H1 (cell line): ENCODE data around the gene ZNFX1. TPM values are rescaled to one million over a fixed set of nuclear protein-coding genes. Genes with fewer than 3 reads are reported as not detected.

Experiments used
- CTCF ChIA-PET: fragments of 300-600 bp; sonication (Branson Sonifier 250); formaldehyde crosslinking; loops from one replicate; lab custom pipeline; 2021; ENCODE audit not compliant: partially characterized antibody; lab: Charles Lee
- POLR2A ChIA-PET: fragments of 300-600 bp; sonication (Branson Sonifier 250); formaldehyde crosslinking; loops from one replicate; lab custom pipeline; 2021; ENCODE audit warnings: inconsistent platforms; ENCODE audit not compliant: partially characterized antibody; lab: Charles Lee
- DNase-seq, 2 experiments: peaks; one replicate each; pipeline versions ENCODE4 v3.0.0 to v3.0.0-alpha.2; 2010 to 2022; ENCODE audit warnings: low spot score in 2 of 2, low read depth in 1 of 2, mixed read lengths in 1 of 2
- FAIRE-seq: peaks from 2 replicates; lab custom pipeline; 2011; peaks lifted over from hg19 to GRCh38; lab: Jason Lieb, UNC
- H2AFZ ChIP-seq: 2 replicates; pipeline ENCODE4 v1.8.1; 2012; ENCODE audit warnings: low read length, inconsistent platforms
- H2AK5ac ChIP-seq: 2 replicates; pipeline ENCODE4 v1.6.1; 2013; ENCODE audit warnings: low read depth, low read length
- H2BK120ac ChIP-seq: replicated peaks from 2 replicates; pipeline ENCODE3; 2013; ENCODE audit warnings: low read depth, low read length, inconsistent platforms
- H2BK12ac ChIP-seq: 2 replicates; pipeline ENCODE4 v1.6.1; 2013; ENCODE audit warnings: low read depth, low read length
- H2BK15ac ChIP-seq: 2 replicates; pipeline ENCODE4 v1.6.1; 2013; ENCODE audit warnings: low read length
- H2BK20ac ChIP-seq: 2 replicates; pipeline ENCODE4 v1.6.1; 2013; ENCODE audit warnings: low read length
- H2BK5ac ChIP-seq: 2 replicates; pipeline ENCODE4 v1.6.1; 2013; ENCODE audit warnings: low read depth, low read length
- H3K14ac ChIP-seq: 2 replicates; pipeline ENCODE4 v1.6.1; 2013; ENCODE audit warnings: inconsistent platforms; ENCODE audit not compliant: insufficient read length
- H3K18ac ChIP-seq: 2 replicates; pipeline ENCODE4 v1.6.1; 2013; ENCODE audit warnings: low read length; ENCODE audit errors: extremely low read depth
- H3K23ac ChIP-seq: 2 replicates; pipeline ENCODE4 v1.6.1; 2013; ENCODE audit warnings: inconsistent platforms; ENCODE audit not compliant: insufficient read length
- H3K23me2 ChIP-seq: 2 replicates; pipeline ENCODE4 v1.6.1; 2013; ENCODE audit warnings: low read depth, low read length
- H3K27ac ChIP-seq: 2 replicates; pipeline ENCODE4 v1.6.1; 2011; ENCODE audit warnings: low read depth, low read length, inconsistent platforms
- H3K27me3 ChIP-seq, 4 experiments: replicated peaks in 1 of 4; 1 replicate in 1 of 4; 2 replicates in 3 of 4; pipeline versions ENCODE4 v1.6.1 to v1.8.1; 2011 to 2013; ENCODE audit warnings: low read length in 3 of 4, mild to moderate bottlenecking in 3 of 4, inconsistent platforms in 2 of 4, mixed read lengths in 2 of 4, moderate library complexity in 1 of 4; ENCODE audit not compliant: control insufficient read depth in 3 of 4, insufficient read depth in 3 of 4; ENCODE audit errors: extremely low read depth in 1 of 4
- H3K36me3 ChIP-seq, 4 experiments: 2 replicates each; pipeline versions ENCODE4 v1.6.1 to v1.8.1; 2011 to 2013; ENCODE audit warnings: mild to moderate bottlenecking in 4 of 4, low read length in 3 of 4, moderate library complexity in 2 of 4, control low read depth in 1 of 4, inconsistent platforms in 1 of 4; ENCODE audit not compliant: insufficient read depth in 4 of 4, control insufficient read depth in 2 of 4
- H3K4ac ChIP-seq: replicated peaks from 2 replicates; pipeline ENCODE3; 2013; ENCODE audit warnings: low read length, low read depth, mixed read lengths, inconsistent platforms; ENCODE audit not compliant: insufficient read length
- H3K4me1 ChIP-seq, 4 experiments: replicated peaks in 1 of 4; 1 replicate in 1 of 4; 2 replicates in 3 of 4; pipeline versions ENCODE4 v1.6.1 to v1.8.1; 2011 to 2013; ENCODE audit warnings: low read length in 3 of 4, inconsistent platforms in 2 of 4, mixed read lengths in 1 of 4; ENCODE audit not compliant: insufficient read depth in 4 of 4, control insufficient read depth in 3 of 4
- H3K4me2 ChIP-seq, 2 experiments: 2 replicates each; pipeline versions ENCODE4 v1.6.1 to v1.8.1; 2011 to 2013; ENCODE audit warnings: low read depth in 2 of 2, low read length in 2 of 2, control low read depth in 1 of 2, inconsistent platforms in 1 of 2, mild to moderate bottlenecking in 1 of 2; ENCODE audit not compliant: insufficient read depth in 1 of 2
- H3K4me3 ChIP-seq, 4 experiments: fragments of 200-600, 300-600 bp in 1 of 4; sonication (generic), shearing (Covaris generic), sonication (Bioruptor Twin) in 1 of 4; 2 replicates each; pipeline versions ENCODE4 v1.5.1 to v1.8.1; 2011 to 2016; ENCODE audit warnings: low read length in 4 of 4, low read depth in 3 of 4, control low read depth in 2 of 4, inconsistent platforms in 2 of 4, mild to moderate bottlenecking in 2 of 4, mixed read lengths in 1 of 4, moderate library complexity in 1 of 4; ENCODE audit not compliant: insufficient read depth in 2 of 4; ENCODE audit errors: extremely low read depth in 1 of 4
- H3K56ac ChIP-seq: replicated peaks from 2 replicates; pipeline ENCODE3; 2013; ENCODE audit warnings: low read depth, mild to moderate bottlenecking, mixed read lengths, low read length, inconsistent platforms; ENCODE audit not compliant: insufficient read length
- H3K79me1 ChIP-seq: 2 replicates; pipeline ENCODE4 v1.6.1; 2013; ENCODE audit warnings: low read depth, low read length, control low read depth
- H3K79me2 ChIP-seq, 2 experiments: 2 replicates each; pipeline versions ENCODE4 v1.6.1 to v1.8.1; 2012 to 2013; ENCODE audit warnings: low read length in 2 of 2, mild to moderate bottlenecking in 2 of 2, inconsistent platforms in 1 of 2; ENCODE audit not compliant: insufficient read depth in 2 of 2, control insufficient read depth in 1 of 2
- H3K9ac ChIP-seq, 4 experiments: replicated peaks in 1 of 4; 1 replicate in 1 of 4; 2 replicates in 3 of 4; pipeline versions ENCODE4 v1.6.1 to v1.8.1; 2011 to 2013; ENCODE audit warnings: low read depth in 3 of 4, low read length in 3 of 4, control low read depth in 2 of 4, mild to moderate bottlenecking in 2 of 4, moderate library complexity in 2 of 4, inconsistent platforms in 1 of 4; ENCODE audit errors: extremely low read depth in 1 of 4
- H3K9me3 ChIP-seq, 2 experiments: 2 replicates each; pipeline versions ENCODE4 v1.6.1 to v1.8.1; 2012 to 2013; ENCODE audit warnings: mild to moderate bottlenecking in 2 of 2, moderate library complexity in 2 of 2, control low read depth in 1 of 2, inconsistent platforms in 1 of 2, low read depth in 1 of 2, low read length in 1 of 2, mixed read lengths in 1 of 2; ENCODE audit not compliant: insufficient read depth in 2 of 2
- H4K20me1 ChIP-seq, 2 experiments: replicated peaks in 1 of 2; 2 replicates each; pipeline versions ENCODE3 to v1.8.1; 2011 to 2013; ENCODE audit warnings: inconsistent platforms in 2 of 2, low read length in 2 of 2, mild to moderate bottlenecking in 1 of 2; ENCODE audit not compliant: insufficient read depth in 2 of 2, control insufficient read depth in 1 of 2
- H4K5ac ChIP-seq: 2 replicates; pipeline ENCODE4 v1.6.1; 2013; ENCODE audit warnings: low read length, low read depth, mixed read lengths, inconsistent platforms; ENCODE audit not compliant: insufficient read length
- H4K8ac ChIP-seq: 2 replicates; pipeline ENCODE4 v1.8.0; 2013; ENCODE audit warnings: mild to moderate bottlenecking, moderate library complexity, low read length, inconsistent platforms; ENCODE audit not compliant: insufficient read depth; ENCODE audit errors: extremely low read depth
- H4K91ac ChIP-seq: replicated peaks from 2 replicates; pipeline ENCODE3; 2013; ENCODE audit warnings: low read length, mixed read lengths, inconsistent platforms; ENCODE audit not compliant: insufficient read length
- BRCA1 ChIP-seq: IDR thresholded peaks from 2 replicates; pipeline ENCODE4 v1.6.1; 2012; ENCODE audit warnings: low read depth, low read length, improper control_type of control experiment
- POLR2A ChIP-seq, 2 experiments: IDR thresholded peaks; 1 replicate in 1 of 2; 2 replicates in 1 of 2; pipeline ENCODE4 v1.6.1; 2011; ENCODE audit warnings: low read depth in 2 of 2, low read length in 2 of 2, mild to moderate bottlenecking in 2 of 2; ENCODE audit errors: control extremely low read depth in 1 of 2
- POLR2AphosphoS5 ChIP-seq: IDR thresholded peaks from 2 replicates; pipeline ENCODE4 v1.6.1; 2011; ENCODE audit warnings: low read depth, low read length
- WGBS, 2 experiments: shearing (Covaris generic) in 1 of 2; methylation state at CpG; one replicate each; pipeline versions ENCODE4 v1.1.6 to v1.1.7; 2013 to 2015; ENCODE audit warnings: low lambda C conversion rate in 2 of 2, mixed read lengths in 2 of 2, inconsistent platforms in 1 of 2, low coverage in 1 of 2, missing lambda C conversion rate in 1 of 2; ENCODE audit not compliant: insufficient replicate concordance in 2 of 2, insufficient coverage in 1 of 2, insufficient read length in 1 of 2; ENCODE audit errors: extremely low coverage in 1 of 2, missing lambda C conversion rate in 1 of 2; 5-methylcytosine and 5-hydroxymethylcytosine counted together
- polyA plus RNA-seq, 7 experiments: library from polyadenylated mRNA; depleted of rRNA in 3 of 7; stranded (reverse) in 5 of 7; unstranded in 2 of 7; fragments of >200 nt in 5 of 7; fragments of 200-250 nt in 2 of 7; gene quantifications; 1 replicate in 5 of 7; 2 replicates in 1 of 7; 4 replicates in 1 of 7; pipeline versions ENCODE4 v1.2.1 to v1.2.3, GENCODE V29; 2011 to 2013; ENCODE audit warnings: missing spikeins in 2 of 7, mixed read lengths in 2 of 7
- total RNA-seq: library from RNA; stranded (reverse); fragmentation: NEBNext Ultra II Directional; extraction: Animal tissue kit (Norgen Biotek cat#: 25700); gene quantifications from 2 replicates; pipeline ENCODE4 v1.2.1, GENCODE V29; 2021

ZNFX1 gene
- total and polyA plus RNA-seq, 2 of the 8 experiments (the other 6 are each of a cell fraction or from before 2014, with no cell fraction given), result 3.1 to 11.3 TPM

- Histone ChIP-seq H3K18ac (no peak overlapping the region), H4K20me1 (peaks cover 60 to 71% of the 10 kb centered on the region in 2 experiments), H3K4ac (no peak overlapping the region), H2BK120ac (no peak overlapping the region), H3K27me3 (peaks cover 0 to under 1% (median 0%) of the 10 kb centered on the region in 4 experiments; a peak in 1 of 7 replicates), H3K9ac (peak overlapping the region in 1 of 4 experiments; percentile 68; a peak in 4 of 7 replicates), H3K36me3 (peaks cover 82 to 100% (median 97%) of the 10 kb centered on the region in 4 experiments), H3K23me2 (peaks cover 36% of the 10 kb centered on the region), H3K27ac (no peak overlapping the region), H2BK15ac (no peak overlapping the region), H2BK5ac (no peak overlapping the region), H3K23ac (no peak overlapping the region), H2BK12ac (no peak overlapping the region), H3K4me1 (peaks cover 3 to 16% (median 13%) of the 10 kb centered on the region in 4 experiments; a peak in 6 of 7 replicates), H3K56ac (no peak overlapping the region), H4K91ac (no peak overlapping the region), H4K5ac (no peak overlapping the region), H3K4me3 (peak overlapping the region; percentile 4 to 89 (median 18); a peak in 5 of 8 replicates), H3K79me1 (peaks cover 2% of the 10 kb centered on the region), H3K79me2 (peaks cover 50 to 83% of the 10 kb centered on the region in 2 experiments), H3K4me2 (peak overlapping the region; percentile 58 to 97), H2AFZ (no peak overlapping the region), H2BK20ac (no peak overlapping the region), H4K8ac (no peak overlapping the region), H3K9me3 (no peaks in the 10 kb centered on the region), H3K14ac (no peak overlapping the region), H2AK5ac (no peak overlapping the region)
- DNase-seq (no peak), FAIRE-seq (no peak)
- WGBS, 2 experiments, result 89% methylated on average over 5 of the region's 5 CpGs; no CpG with 5 or more reads in 1 of the 2 experiments
- ChIA-PET POLR2A (interaction anchor here (0.7 to 18.5 kb wide), 6 partner anchors 8 to 284 kb away, joined by 3 to 1132 read pairs (median 3); no protein-coding TSS in a partner anchor), CTCF (interaction anchor here (0.7 to 1.3 kb wide), 3 partner anchors 35 to 45 kb away, joined by 3 read pairs; no protein-coding TSS in a partner anchor)
- TF ChIP-seq BRCA1 (no peak), POLR2A (IDR thresholded peaks at IDR 0.05; ENCODE audit: control extremely low read depth in 1 of 2, low read depth in 2 of 2, low read length in 2 of 2) (peak in 1 of 2 experiments; percentile 74; a peak in 2 of 3 replicates), POLR2AphosphoS5 (peak; percentile 41; the same call in 1 of the 2 replicates)
Observed at GRCh38 chr20:49284818-49285217, 7.0 kb upstream of the ZNFX1 start.
